ENCODE measurements around the gene COTL1. TPM values are rescaled to one million over a fixed set of nuclear protein-coding genes. Genes with fewer than 3 reads are reported as not detected.
"Not testable (repeated sequence)": the region's sequence is repeated elsewhere in the genome, so short reads cannot be mapped to it uniquely, and the experiment has no call there.

Gene COTL1
- total RNA-seq, 1 experiment from 2014 or later = 34.1 TPM

DNA sequence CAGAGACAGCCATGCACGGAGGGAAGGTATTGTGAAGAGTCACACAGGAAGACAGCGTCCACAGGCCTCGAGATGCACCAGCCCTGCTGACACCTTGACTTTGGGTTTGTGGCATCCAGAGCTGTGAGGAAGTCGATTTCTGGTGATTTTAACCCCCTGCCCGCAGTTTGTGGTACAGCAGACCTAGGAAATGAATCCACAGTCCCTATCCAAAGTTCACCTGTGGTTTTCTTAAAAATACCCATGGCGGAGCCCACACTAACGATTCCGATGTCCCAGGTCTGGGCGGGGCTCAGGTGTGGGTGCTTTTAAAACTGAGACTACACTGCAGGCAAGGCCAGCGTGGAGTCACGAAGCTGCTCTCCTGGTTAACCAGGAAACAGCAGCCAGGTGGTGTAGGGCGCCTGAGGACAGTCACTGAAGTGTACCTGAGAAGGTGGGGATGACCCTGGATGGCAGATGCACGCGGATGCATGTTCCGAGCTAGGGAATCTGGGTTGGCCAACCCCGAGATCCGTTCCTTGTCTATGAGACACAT is 99.0 kb downstream of the COTL1 start:
- TF ChIP-seq EZH2 (IDR thresholded peaks at IDR 0.05; ENCODE audit: borderline replicate concordance, low read depth, low read length, poor library complexity, severe bottlenecking) = no peak
- TF ChIP-seq, protein P1, sequence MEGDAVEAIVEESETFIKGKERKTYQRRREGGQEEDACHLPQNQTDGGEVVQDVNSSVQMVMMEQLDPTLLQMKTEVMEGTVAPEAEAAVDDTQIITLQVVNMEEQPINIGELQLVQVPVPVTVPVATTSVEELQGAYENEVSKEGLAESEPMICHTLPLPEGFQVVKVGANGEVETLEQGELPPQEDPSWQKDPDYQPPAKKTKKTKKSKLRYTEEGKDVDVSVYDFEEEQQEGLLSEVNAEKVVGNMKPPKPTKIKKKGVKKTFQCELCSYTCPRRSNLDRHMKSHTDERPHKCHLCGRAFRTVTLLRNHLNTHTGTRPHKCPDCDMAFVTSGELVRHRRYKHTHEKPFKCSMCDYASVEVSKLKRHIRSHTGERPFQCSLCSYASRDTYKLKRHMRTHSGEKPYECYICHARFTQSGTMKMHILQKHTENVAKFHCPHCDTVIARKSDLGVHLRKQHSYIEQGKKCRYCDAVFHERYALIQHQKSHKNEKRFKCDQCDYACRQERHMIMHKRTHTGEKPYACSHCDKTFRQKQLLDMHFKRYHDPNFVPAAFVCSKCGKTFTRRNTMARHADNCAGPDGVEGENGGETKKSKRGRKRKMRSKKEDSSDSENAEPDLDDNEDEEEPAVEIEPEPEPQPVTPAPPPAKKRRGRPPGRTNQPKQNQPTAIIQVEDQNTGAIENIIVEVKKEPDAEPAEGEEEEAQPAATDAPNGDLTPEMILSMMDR (conservative IDR thresholded peaks at IDR 0.05; ENCODE audit: low read depth, low read length) = no peak
- BruUV-seq (replicated peaks) = no TSS peak

DNA sequence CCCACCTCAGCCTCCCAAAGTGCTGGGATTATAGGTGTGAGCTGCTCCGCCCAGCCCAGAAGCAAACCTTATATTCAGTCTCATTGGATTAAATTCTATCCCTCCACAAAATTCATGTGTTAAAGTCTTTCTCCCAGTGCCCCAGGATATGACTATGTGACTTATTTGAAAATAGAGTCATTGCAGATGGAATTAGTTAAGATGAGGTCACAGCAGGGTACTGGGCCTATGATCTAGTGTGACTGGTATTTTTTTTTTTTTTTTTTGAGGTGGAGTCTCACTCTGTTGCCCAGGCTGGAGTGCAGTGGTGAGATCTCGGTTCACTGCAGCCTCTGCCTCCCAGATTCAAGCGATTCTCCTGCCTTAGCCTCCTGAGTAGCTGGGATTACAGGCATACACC is 99.7 kb downstream of the COTL1 start:
- POLR2A ChIA-PET (ENCODE audit: low non-redundant PET); H3K27ac ChIP-seq (ENCODE audit: low read depth, low read length, poor library complexity, severe bottlenecking); CTCF ChIA-PET; H3K27me3 ChIP-seq (replicated peaks; ENCODE audit: insufficient read depth, low read depth, low read length, poor library complexity); intact Hi-C loops (cut with micrococcal nuclease; ENCODE audit: unreplicated experiment); H3K36me3 ChIP-seq (ENCODE audit: insufficient read depth, low read length, poor library complexity, severe bottlenecking); H3K4me3 ChIP-seq (ENCODE audit: low read depth, low read length, poor library complexity, severe bottlenecking); H3K9me3 ChIP-seq (ENCODE audit: low read depth, low read length, poor library complexity, severe bottlenecking); H3K4me1 ChIP-seq (ENCODE audit: insufficient read depth, low read length, poor library complexity, severe bottlenecking); BruUV-seq (replicated peaks): not testable (repeated sequence)
- peak; percentile 40 for DNase-seq (ENCODE audit: low spot score)

More for the DNA sequence above, 99.0 kb downstream of the COTL1 start:
- Histone ChIP-seq H3K27me3 (replicated peaks; ENCODE audit: insufficient read depth, low read depth, low read length, poor library complexity) (no peaks in the 10 kb centered on the region), H3K36me3 (ENCODE audit: insufficient read depth, low read length, poor library complexity, severe bottlenecking) (no peaks in the 10 kb centered on the region), H3K9me3 (ENCODE audit: low read depth, low read length, poor library complexity, severe bottlenecking) (no peaks in the 10 kb centered on the region), H3K4me3 (ENCODE audit: low read depth, low read length, poor library complexity, severe bottlenecking) (no peak overlapping the region), H3K27ac (ENCODE audit: low read depth, low read length, poor library complexity, severe bottlenecking) (no peak overlapping the region), H3K4me1 (ENCODE audit: insufficient read depth, low read length, poor library complexity, severe bottlenecking) (no peaks in the 10 kb centered on the region)
- DNase-seq (ENCODE audit: low spot score) = no peak
- POLR2A ChIA-PET (ENCODE audit: low non-redundant PET) = no interaction called here
- CTCF ChIA-PET = interaction anchor here (1.5 kb wide), 1 partner anchor 13 kb away, joined by 3 read pairs; no protein-coding TSS in a partner anchor
- intact Hi-C loops (cut with micrococcal nuclease; ENCODE audit: unreplicated experiment) = no loop called here

DNA sequence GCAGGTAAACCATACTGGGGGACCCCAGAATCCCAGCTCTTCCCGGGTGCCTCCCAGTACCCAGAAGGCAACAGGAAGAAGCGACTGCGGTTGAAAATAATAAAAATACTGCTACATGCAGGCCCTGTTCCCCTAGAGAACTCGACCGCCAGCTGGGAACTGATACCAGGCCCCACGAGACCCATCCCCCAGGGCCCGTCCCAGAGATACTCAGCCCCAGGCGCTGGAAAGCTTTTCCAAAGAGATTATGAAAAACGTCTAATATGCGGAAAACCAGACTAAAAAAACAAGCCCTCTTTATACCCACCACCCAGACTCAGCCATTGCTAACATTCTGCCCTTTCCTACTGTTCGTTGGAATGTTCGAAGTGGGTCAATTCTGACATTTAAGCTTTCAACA is 100.5 kb downstream of the COTL1 start:
- Histone ChIP-seq H3K27ac (ENCODE audit: low read depth, low read length, poor library complexity, severe bottlenecking) (no peak overlapping the region), H3K4me3 (ENCODE audit: low read depth, low read length, poor library complexity, severe bottlenecking) (no peak overlapping the region), H3K9me3 (ENCODE audit: low read depth, low read length, poor library complexity, severe bottlenecking) (no peaks in the 10 kb centered on the region), H3K36me3 (ENCODE audit: insufficient read depth, low read length, poor library complexity, severe bottlenecking) (no peaks in the 10 kb centered on the region), H3K27me3 (replicated peaks; ENCODE audit: insufficient read depth, low read depth, low read length, poor library complexity) (no peaks in the 10 kb centered on the region), H3K4me1 (ENCODE audit: insufficient read depth, low read length, poor library complexity, severe bottlenecking) (no peaks in the 10 kb centered on the region)
- TF ChIP-seq EZH2 (IDR thresholded peaks at IDR 0.05; ENCODE audit: borderline replicate concordance, low read depth, low read length, poor library complexity, severe bottlenecking) = no peak
- ChIA-PET POLR2A (ENCODE audit: low non-redundant PET) (no interaction called here), CTCF (no interaction called here)
- intact Hi-C loops (cut with micrococcal nuclease; ENCODE audit: unreplicated experiment) = no loop called here
- no TSS peak for BruUV-seq (replicated peaks)
- no peak for DNase-seq (ENCODE audit: low spot score)

Other genes starting within 250 kb of the COTL1 start
- not detected in 2 replicates for gene ATP2C2, start 249.5 kb downstream of the COTL1 start, total RNA-seq (2021)
- 11.6 and 12.4 TPM in 2 replicates for gene MEAK7, start 113.4 kb downstream of the COTL1 start, total RNA-seq (2021)
- gene KLHL36, start 30.4 kb upstream of the COTL1 start, total RNA-seq (2021) = 22.0 and 27.2 TPM in 2 replicates
- gene USP10, start 81.9 kb upstream of the COTL1 start, total RNA-seq (2021) = 165 and 171 TPM in 2 replicates
- 0.32 and 0.44 TPM in 2 replicates for gene CRISPLD2, start 201.9 kb upstream of the COTL1 start, total RNA-seq (2021)